NB4 (cell line): ENCODE measurements around the gene GOLGA1.

Source experiments
- CTCF ChIP-seq: IDR thresholded peaks from one replicate; pipeline ENCODE4 v1.5.1; 2012; ENCODE audit warnings: low read depth, low read length
- MAX ChIP-seq: IDR thresholded peaks from 2 replicates; pipeline ENCODE4 v1.6.1; 2011; ENCODE audit warnings: low read depth, low read length
- MYC ChIP-seq: IDR thresholded peaks from 2 replicates; pipeline ENCODE4 v1.6.1; 2011; ENCODE audit warnings: low read depth, low read length
- POLR2A ChIP-seq: IDR thresholded peaks from 2 replicates; pipeline ENCODE4 v1.6.1; 2011; ENCODE audit warnings: mild to moderate bottlenecking; ENCODE audit not compliant: insufficient read length; ENCODE audit errors: extremely low read depth

GRCh38 chr9:124840300-124840833 lies 100.5 kb downstream of the GOLGA1 start:
- TF ChIP-seq MAX = no peak
- TF ChIP-seq POLR2A = no peak
- TF ChIP-seq CTCF = peak; percentile 30
- TF ChIP-seq MYC = no peak
